ENCODE data around the gene AGRP. TPM values are rescaled to one million over a fixed set of nuclear protein-coding genes. Genes with fewer than 3 reads are reported as not detected.
"Not testable (repeated sequence)": the region's sequence is repeated elsewhere in the genome, so short reads cannot be mapped to it uniquely, and the experiment has no call there.

Gene AGRP
- total and polyA plus RNA-seq, 4 donors: 0.18 to 0.50 TPM; not detected in 2

- H3K9me3 ChIP-seq (ENCODE audit: control insufficient read depth in 4 of 4, low read length in 3 of 4): no peaks in the 10 kb centered on the region
- peak; percentile 72 for DNase-seq (ENCODE audit: low spot score)
- H3K27me3 ChIP-seq (ENCODE audit: control insufficient read depth in 4 of 4, insufficient read depth in 4 of 4, low read length in 3 of 4): no peaks in the 10 kb centered on the region
- H3K4me3 ChIP-seq (ENCODE audit: low read depth in 1 of 3, low read length in 3 of 3): no peak overlapping the region
- no peaks in the 10 kb centered on the region for H3K4me1 ChIP-seq (ENCODE audit: control insufficient read depth in 4 of 4, insufficient read depth in 4 of 4, low read length in 3 of 4)
- peak; percentile 72 for TF ChIP-seq CTCF (IDR thresholded peaks at IDR 0.05; ENCODE audit: low read depth, low read length, missing input control)
- TF ChIP-seq ZBTB33 (IDR thresholded peaks at IDR 0.05): no peak
- TF ChIP-seq RXRA (IDR thresholded peaks at IDR 0.05): peak in 1 of 2 donors; percentile 28
- peak; percentile 81 to 82 for TF ChIP-seq RAD21 (IDR thresholded peaks at IDR 0.05)
- WGBS: 9% methylated on average over 8 of the region's 8 CpGs
- H3K27ac ChIP-seq (ENCODE audit: low read depth in 1 of 2, low read length in 2 of 2): no peak overlapping the region
- H3K36me3 ChIP-seq (ENCODE audit: control insufficient read depth in 4 of 4, insufficient read depth in 3 of 4, low read depth in 1 of 4, low read length in 3 of 4): no peaks in the 10 kb centered on the region
- H3K9ac ChIP-seq (ENCODE audit: low read depth in 1 of 2, low read length in 2 of 2): no peak overlapping the region
These were observed 31.1 kb upstream of the AGRP start for GRCh38 chr16:67514382-67514828.

- 97% methylated on average over 1 of the region's 1 CpG for WGBS
- H3K36me3 ChIP-seq (ENCODE audit: control insufficient read depth in 4 of 4, insufficient read depth in 3 of 4, low read depth in 1 of 4, low read length in 3 of 4); H3K27ac ChIP-seq (ENCODE audit: low read depth in 1 of 2, low read length in 2 of 2); H3K4me1 ChIP-seq (ENCODE audit: control insufficient read depth in 4 of 4, insufficient read depth in 4 of 4, low read length in 3 of 4); H3K9me3 ChIP-seq (ENCODE audit: control insufficient read depth in 4 of 4, low read length in 3 of 4); H3K27me3 ChIP-seq (ENCODE audit: control insufficient read depth in 4 of 4, insufficient read depth in 4 of 4, low read length in 3 of 4); H3K4me3 ChIP-seq (ENCODE audit: low read depth in 1 of 3, low read length in 3 of 3); H3K9ac ChIP-seq (ENCODE audit: low read depth in 1 of 2, low read length in 2 of 2); DNase-seq (ENCODE audit: low spot score): not testable (repeated sequence)
These were observed 30.5 kb upstream of the AGRP start for GRCh38 chr16:67513892-67514291.

- no peak for DNase-seq (ENCODE audit: low spot score)
- no peaks in the 10 kb centered on the region for H3K27me3 ChIP-seq (ENCODE audit: control insufficient read depth in 4 of 4, insufficient read depth in 4 of 4, low read length in 3 of 4)
- no peaks in the 10 kb centered on the region for H3K4me1 ChIP-seq (ENCODE audit: control insufficient read depth in 4 of 4, insufficient read depth in 4 of 4, low read length in 3 of 4)
- H3K9me3 ChIP-seq (ENCODE audit: control insufficient read depth in 4 of 4, low read length in 3 of 4): no peaks in the 10 kb centered on the region
- TF ChIP-seq SP1 (IDR thresholded peaks at IDR 0.05): no peak
- TF ChIP-seq EGR1 (IDR thresholded peaks at IDR 0.05; ENCODE audit: low read depth in 2 of 2): no peak
- no peak for TF ChIP-seq ZBTB33 (IDR thresholded peaks at IDR 0.05)
- no peak for TF ChIP-seq REST (IDR thresholded peaks at IDR 0.05)
- H3K27ac ChIP-seq (ENCODE audit: low read depth in 1 of 2, low read length in 2 of 2): no peak overlapping the region
- H3K36me3 ChIP-seq (ENCODE audit: control insufficient read depth in 4 of 4, insufficient read depth in 3 of 4, low read depth in 1 of 4, low read length in 3 of 4): no peaks in the 10 kb centered on the region
- WGBS: 90% methylated on average over 4 of the region's 4 CpGs
- no peak overlapping the region for H3K9ac ChIP-seq (ENCODE audit: low read depth in 1 of 2, low read length in 2 of 2)
- no peak overlapping the region for H3K4me3 ChIP-seq (ENCODE audit: low read depth in 1 of 3, low read length in 3 of 3)
These were observed 25.7 kb upstream of the AGRP start for GRCh38 chr16:67509016-67509415.
